ENCODE measurements around the gene MAEA.

- TF ChIP-seq YY1 (IDR thresholded peaks at IDR 0.05; ENCODE audit: insufficient read depth, insufficient read length) (no peak), ZNF274 (IDR thresholded peaks at IDR 0.05; ENCODE audit: low read depth, low read length) (no peak), SUZ12 (IDR thresholded peaks at IDR 0.05; ENCODE audit: extremely low read depth, insufficient read depth, insufficient read length) (no peak)
These were observed 56.5 kb downstream of the MAEA start for GRCh38 chr4:1345903-1346780.
